Left ventricle myocardium superior (tissue), 1 donor: ENCODE data around the gene SMAD3. TPM values are rescaled to one million over a fixed set of nuclear protein-coding genes. Genes with fewer than 3 reads are reported as not detected.

ENCODE experiments used
- ATAC-seq: fragments of 200-7000 bp; cut with Tn5 transposase; one replicate; pipeline ENCODE4 v1.9.1; 2020; ENCODE audit warnings: mild to moderate bottlenecking, moderate library complexity
- DNase-seq: peaks from one replicate; pipeline ENCODE4 v3.0.0-alpha.2; 2020
- intact Hi-C: fragments of 100-400 bp; cut with micrococcal nuclease; formaldehyde crosslinking; loops from one replicate; pipeline ENCODE4 v1.11.0; 2022
- total RNA-seq: library from RNA; stranded (reverse); fragmentation: NEBNext Ultra II Directional; extraction: Animal tissue kit (Norgen Biotek cat#: 25700); gene quantifications from one replicate; pipeline ENCODE4 v1.2.1, GENCODE V29; 2021
- donor health status: DM: no; HTN: yes; CAD: no; lungs with severe emphysema.

Gene SMAD3
- total RNA-seq, 1 donor from 2014 or later = 16.7 TPM

DNA sequence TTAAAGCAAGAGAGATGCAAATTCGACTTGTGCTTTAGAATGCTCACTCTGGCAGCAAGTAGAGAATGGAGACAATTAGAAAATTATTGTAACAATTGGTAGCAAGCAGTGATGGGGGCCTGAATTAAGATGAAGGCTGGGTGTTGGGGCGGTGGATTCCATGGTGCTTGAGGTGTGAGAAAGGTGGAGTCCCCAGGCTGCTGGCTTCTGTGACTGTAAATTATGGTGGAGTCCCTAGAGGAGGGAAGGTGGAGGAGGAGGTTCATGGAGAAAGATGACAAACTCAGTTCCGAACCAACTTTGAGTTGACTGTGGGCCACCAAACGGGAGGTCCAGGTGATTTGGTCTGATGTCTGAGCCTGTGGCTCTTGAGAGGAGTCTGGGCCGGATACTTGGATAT lies 10.7 kb upstream of the SMAD3 start:
- intact Hi-C loops = no loop called here
- DNase-seq (no peak), ATAC-seq (no peak)

DNA sequence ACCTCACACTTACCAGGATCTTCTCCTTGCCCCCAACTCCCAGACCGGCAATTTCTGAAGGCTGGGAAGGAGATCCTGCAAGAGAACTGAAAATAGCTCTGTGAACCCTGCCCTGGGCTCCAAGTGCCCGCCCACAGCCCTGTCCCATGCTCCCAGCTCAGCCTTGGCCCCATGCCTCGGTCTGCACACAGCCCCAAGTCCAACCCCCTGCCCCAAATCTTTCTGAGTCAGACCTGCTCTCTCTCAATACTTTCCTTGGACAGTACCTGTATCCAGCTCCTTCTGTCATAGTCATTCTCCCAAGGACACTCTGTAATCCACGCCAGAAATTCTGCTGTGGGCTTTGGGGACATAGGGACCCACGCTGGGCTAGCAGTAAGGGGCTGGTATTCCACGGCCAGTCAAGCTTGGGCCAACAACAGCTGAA lies 6.3 kb upstream of the SMAD3 start:
- DNase-seq (peak; percentile 47), ATAC-seq (peak; percentile 54)
- intact Hi-C loops = no loop called here

DNA sequence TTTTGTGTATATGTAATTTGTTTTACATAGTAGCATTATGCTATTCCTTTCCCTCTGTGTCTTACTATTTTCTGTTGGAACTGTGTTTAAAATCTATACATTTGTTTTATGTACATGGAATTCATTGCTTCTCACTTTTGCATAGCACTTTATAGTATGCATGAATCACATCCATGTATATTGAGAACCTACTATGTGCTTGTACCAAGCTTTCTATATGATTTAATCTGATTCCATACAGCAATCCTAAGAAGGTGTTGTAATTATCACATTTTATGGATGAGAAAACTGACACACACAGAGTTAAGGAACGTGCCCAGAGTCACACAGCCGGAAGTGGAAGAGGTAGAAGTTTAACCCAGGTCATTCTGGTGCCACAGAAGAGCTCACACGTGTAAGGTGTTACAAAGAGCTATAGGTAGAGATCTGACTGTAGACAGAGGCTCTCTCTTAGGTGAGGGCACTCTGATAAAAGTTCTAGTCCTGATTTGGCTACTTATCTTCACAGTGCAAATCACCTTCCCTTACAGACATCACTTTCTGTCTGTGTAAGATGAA lies 3.5 kb upstream of the SMAD3 start:
- DNase-seq (no peak), ATAC-seq (no peak)
- intact Hi-C loops = no loop called here

DNA sequence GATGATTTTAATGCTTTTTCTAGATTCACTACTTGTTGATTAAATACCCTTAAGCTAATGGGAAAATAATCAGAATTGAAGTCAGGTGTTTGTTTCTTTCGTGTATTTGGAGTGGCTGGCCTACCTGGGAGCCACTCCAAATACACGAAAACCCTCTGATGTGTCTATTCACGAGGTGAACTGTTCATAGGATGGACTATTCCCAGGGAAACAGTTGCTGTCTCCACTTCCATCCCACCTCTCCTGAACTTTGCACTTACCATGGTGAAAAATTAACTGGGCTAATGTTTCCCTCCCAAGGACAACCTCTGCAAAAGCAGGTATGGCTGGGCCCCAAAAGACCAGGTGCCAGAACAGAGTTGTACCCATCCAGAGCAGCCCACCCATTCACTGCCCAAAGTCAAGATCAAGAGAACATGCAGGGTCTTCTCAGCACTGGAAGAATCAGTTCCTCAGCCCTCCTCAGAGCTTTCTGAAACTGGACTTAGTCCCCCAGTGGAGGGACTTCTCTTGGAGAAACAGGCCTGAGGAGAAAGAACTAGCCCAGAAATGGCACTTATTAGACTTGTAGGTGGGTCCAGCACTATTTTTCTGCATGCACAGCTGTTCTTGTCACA lies 2.9 kb upstream of the SMAD3 start:
- intact Hi-C loops = no loop called here
- DNase-seq (no peak), ATAC-seq (no peak)

DNA sequence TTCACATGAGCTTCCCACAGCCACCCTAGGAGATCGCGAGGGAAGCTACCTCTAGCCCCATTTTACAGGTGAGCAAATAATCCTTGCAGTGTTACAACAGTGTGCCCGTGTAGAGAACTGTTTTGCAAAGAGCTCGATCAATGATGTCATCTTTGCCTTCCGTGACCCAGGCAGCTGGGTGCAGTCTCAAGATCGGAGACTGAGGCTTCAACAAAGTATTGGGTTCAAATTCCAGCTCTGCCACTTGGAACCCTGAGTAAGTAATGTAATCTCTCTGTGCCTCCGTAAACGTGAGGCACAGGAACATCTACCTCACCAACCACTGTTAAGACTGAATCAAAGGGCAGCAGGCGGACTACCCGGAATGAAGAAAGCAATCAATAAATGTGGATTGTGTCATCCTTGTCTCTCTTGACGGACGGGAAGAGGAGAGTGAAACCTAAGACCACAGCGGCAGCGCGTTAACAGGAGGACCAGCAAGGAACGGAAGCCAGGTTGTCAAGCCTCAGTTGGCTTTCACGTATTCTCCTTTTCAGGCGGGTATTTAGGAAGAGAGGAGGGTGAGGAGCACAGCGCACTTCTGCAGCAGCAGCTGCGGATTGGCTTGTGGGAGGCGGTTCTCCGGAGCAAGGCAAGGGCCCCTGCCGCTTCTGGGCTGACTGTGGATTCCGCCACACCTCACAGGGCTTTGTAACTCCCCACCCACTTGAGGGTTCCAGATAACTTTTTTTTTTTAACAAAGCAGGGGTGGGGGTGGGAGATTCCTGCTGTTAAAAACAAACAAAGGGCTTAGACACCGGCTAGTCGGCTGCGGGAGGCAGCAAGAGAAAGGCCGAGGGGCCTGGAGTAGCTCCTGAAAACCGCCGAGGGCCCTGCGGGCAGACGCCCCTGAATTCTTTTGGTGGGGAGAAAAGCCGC lies 1.5 kb upstream of the SMAD3 start:
- ATAC-seq (peak; percentile 10), DNase-seq (peak; percentile 54)
- intact Hi-C loops = no loop called here

DNA sequence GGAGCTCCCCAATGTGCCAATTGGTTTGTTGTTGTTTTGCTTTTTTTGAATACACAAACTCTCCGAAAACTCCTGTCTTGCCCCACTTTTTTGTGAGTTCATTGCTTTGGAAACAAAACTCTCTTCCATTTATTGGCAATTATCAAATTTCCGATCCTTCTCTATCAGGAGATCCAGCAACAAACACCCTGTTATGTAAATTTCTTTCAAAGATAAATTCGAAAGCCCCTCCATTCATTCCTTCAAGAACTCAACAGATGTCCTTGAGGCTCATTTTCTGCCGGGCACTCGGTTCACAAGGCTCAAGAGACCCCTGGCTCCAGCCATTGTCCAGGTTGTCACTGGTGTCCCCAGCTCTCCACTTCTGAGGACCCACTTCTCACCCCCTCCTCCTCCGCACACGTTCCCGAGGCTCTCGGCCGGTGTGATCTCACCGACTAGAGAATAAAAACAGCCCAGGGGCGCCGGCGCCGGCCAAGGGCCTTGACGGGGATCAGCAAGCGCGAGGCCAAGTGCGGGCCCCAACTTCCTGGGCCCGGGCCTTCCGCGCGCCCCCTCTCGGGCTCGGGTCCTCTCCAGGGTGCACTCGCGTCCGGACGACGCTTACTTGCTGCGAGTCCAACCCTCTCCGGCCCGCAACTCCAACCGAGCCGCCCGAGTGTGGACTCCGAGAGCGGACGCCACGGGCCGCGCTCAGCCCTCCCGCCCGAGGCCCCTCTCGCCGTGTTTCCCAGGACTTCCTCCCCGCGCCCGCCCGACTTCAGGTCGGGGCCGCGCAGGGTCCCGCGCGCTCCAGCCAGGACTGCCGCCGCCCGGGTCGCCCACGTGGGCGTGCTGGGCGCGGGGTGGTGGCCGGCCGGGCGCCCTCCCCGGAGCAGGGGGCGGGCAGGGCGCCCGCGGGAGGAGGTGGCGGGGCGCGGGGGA lies 533 bp upstream of the SMAD3 start:
- intact Hi-C loops = no loop called here
- ATAC-seq (no peak), DNase-seq (peak; percentile 78)

DNA sequence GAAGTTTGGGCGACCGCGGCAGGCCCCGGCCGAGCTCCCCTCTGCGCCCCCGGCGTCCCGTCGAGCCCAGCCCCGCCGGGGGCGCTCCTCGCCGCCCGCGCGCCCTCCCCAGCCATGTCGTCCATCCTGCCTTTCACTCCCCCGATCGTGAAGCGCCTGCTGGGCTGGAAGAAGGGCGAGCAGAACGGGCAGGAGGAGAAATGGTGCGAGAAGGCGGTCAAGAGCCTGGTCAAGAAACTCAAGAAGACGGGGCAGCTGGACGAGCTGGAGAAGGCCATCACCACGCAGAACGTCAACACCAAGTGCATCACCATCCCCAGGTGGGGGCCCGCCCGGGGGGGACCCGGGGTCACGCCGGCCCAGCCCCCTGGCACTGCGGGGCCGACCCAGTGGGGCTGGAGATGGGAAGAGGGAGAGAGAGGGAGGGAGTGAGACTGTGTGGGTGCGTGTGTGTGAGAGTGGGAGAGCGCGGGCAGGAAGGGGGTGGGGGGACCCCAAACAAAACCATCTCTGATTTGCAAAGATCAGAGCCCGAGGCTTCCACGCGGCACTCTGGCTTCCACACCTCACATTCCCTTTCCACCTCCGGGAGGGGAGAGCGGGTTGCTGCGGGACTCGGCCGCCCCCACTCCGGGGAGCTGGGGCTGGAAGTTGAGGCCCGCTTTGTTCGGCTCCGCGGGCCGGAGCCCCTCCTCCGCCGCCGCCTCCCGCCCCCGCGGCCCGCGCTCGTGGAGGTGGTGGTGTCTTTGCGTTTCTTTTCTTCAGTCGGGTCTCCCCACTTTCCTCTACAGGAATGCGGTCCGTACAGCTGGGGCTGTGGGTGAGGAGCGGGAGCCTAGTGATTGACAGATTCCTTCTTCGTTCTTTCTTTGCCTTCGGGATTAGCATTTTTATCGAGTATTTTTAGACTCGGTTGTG lies 898 bp downstream of the SMAD3 start:
- DNase-seq (peak; percentile 44), ATAC-seq (no peak)
- intact Hi-C loops = no loop called here

DNA sequence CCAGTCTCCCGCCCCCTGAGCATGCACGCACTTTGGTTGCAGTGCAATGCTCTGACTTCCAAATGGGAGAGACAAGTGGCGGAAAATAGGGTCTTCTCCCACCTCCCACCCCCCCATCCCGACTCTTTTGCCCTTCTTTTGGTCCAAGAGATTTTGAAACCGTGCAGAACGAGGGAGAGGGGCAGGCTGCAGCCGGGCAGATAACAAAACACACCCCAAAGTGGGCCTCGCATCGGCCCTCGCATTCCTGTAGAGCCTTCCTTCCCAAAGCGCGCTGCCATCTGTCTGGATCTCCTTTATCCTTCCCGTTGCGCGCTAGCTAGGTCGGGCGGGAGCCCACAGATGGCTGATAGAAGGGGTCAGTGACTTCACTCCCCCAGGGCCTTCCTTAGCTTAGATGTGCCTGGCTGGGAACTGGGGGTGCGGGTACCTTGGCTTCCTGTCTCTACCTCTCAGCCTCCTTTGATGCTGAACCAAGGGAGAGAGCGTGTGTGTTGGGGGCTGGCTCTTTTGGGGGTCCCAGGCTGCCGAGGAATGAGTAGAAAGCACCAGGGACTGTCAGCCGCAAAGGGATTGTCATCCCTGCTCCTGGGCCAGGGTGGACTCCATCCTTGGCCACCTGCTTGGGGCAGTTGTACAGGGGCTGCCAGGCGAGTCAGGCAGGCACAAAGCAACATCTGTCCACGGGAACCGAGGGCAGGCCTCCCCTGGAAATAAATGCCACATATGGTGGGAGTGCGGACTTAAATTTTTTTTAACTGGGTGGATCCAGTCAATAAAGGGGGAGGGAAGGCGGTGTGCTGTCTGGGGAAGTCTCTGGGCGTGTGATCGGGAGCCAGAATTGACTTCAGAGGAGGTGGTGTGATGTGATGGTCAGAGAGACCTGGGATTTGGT lies 1.8 kb downstream of the SMAD3 start:
- DNase-seq (no peak), ATAC-seq (no peak)
- intact Hi-C loops = no loop called here

DNA sequence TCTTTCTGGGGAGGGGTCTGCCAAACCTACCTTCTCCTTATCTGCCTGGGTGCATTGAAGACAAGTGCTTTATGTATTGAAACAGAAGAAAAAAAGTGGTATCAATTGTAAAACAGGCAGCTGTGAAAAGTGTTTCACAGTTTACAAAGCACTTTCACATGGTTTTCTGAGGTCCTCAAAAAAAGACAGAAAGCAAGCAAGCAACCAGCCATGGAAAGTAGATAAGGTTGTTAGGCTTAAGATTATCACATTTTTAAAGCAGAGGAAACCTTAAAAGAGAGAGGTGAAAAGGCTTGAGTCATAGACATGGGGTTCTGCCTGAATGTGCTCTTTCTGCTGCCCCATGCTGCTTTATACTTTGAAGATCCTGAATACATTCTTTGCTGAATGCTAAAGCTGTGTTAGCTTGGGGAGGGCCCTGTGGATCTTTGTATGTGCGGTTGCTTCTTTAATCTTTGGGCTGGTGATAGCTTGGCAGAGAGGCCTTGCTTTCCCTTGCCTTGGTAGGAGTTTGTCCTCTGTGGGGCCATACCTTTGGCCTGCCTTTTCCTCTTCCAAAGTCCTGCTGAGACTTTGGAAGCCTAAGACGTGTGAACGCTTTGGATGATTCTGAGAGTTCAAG lies 2.6 kb downstream of the SMAD3 start:
- intact Hi-C loops = no loop called here
- DNase-seq (no peak), ATAC-seq (no peak)

DNA sequence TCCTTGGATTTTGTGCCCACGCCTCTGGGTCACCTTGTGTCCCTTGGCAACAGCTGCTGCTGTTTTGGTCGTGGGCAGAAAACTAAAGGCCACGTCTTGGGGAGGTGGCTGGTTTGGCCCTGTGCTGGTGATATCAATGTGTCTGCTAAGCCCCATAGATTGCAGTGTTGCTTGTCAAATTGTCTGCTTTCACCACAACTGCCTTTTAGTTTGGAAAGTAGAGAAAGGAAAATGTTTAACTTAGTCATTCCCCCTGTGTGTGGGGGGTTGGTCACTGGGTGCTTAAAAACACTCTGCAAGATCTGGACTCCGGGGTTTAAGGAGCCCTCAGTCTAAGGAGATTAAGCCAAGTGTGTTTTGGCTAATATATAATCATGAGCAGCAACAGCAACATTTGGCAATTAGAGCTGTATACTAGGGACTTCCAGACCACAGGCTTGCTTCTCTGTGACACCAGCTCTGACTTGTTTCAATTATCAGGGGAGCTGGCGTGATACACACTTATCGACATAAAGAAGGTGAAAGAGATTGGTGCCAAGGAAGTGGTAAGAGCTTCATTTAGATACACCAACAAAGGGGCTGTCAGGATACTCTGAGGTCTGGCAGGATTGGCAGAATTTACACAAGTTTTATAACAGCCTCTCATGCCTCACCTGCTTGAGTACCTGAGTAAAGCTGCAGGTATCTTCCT lies 3.5 kb downstream of the SMAD3 start:
- intact Hi-C loops = no loop called here
- DNase-seq (no peak), ATAC-seq (no peak)

DNA sequence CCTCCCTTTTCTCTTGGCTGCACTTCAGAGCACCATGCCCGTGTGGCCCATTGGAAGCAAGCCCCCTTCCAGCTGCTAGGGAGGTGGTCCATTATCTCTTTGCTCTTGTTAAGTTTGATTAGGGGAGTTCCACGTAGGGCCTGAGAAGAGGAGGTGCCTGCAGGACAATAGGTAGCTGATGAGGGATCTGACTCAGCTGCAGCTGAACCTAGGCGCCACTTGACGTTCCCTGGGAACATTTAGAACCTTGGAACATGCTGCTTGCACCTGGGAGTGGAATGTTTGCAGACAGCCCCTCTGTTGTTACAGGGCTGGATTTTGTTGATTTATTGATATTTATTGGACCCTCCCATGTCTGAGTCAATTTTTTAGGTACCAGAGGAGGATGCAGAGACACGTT lies 4.7 kb downstream of the SMAD3 start:
- ATAC-seq (no peak), DNase-seq (no peak)
- intact Hi-C loops = loop anchor here (10.0 kb wide), 1 partner anchor 95 kb away; no protein-coding TSS in a partner anchor

DNA sequence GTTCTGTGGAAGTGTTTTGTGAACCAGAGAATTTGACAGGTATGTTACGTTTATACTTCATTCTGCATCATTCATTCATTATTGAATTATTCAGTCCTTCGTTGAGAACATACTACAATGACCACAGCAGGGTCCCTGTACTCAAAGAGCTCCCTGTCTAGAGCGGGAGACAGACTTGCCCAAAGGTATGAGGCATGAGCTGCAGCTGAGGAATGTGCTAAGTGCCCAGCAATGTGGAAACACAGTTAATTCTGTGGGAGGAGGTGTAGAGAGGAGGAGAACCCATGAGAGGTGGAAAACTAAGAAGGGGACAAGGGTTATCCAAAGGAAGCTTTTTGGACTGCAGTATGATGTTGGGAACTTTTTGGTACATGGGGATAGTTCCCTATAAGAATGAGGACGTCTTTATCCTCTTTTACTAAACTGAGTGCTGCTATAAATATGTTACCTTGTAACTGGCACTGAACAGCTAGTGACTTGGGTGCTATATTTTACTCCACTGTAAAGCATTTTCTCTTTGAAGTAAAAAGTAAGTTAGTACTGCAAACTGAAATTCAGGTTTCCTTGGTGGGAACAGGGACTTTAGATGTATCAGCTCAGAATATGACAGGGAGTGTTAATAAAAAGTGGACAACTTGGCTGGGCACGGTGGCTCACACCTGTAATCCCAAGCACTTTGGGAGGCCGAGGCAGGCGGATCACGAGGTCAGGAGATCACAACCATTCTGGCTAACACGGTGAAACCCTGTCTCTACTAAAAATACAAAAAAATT lies 5.7 kb downstream of the SMAD3 start:
- DNase-seq (no peak), ATAC-seq (no peak)

DNA sequence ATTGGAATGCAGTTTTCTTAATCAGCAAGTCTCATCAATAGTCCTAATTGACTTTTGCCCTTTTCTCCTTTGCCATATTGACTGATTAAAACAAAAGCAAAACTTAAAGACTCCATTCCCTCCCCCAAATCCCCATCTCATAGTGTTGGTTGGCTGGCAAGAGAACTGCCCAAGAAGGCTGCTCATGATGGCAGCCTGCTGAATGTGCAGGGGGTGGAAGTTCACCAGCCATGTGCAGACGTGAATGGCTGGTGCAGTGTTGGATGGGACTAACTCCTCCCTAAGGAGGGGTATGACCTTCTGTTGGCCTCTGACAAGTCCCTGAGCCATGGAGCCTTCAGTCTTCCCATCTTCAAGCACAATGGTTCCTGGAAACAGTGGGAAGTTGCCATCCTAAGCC lies 7.0 kb downstream of the SMAD3 start:
- no peak for ATAC-seq
- no peak for DNase-seq
- intact Hi-C loops = loop anchor here (10.0 kb wide), 1 partner anchor 92 kb away; no protein-coding TSS in a partner anchor

More for the DNA sequence above, 5.7 kb downstream of the SMAD3 start:
- intact Hi-C loops = loop anchor here (10.0 kb wide), 1 partner anchor 94 kb away; no protein-coding TSS in a partner anchor

DNA sequence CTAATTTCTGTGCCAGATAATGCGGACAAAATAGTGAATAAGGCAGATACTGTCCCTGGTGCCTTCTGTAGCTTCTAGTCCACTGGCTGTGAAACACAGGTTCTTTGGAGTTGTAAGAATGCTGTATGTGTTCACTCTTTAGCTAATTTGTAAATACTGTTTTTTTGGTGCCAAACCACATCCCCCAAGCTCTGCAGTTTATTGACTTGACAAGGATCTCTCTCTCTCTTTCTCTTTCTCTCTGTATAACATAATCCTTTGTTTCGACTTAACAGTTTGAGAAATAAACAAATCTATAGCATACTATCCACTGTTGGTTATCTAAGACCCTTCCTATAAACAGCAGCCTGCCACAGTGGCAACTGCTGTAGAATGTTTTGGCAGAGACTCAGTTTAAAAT lies 7.6 kb downstream of the SMAD3 start:
- DNase-seq (no peak), ATAC-seq (no peak)
- intact Hi-C loops = loop anchor here (10.0 kb wide), 1 partner anchor 92 kb away; no protein-coding TSS in a partner anchor

DNA sequence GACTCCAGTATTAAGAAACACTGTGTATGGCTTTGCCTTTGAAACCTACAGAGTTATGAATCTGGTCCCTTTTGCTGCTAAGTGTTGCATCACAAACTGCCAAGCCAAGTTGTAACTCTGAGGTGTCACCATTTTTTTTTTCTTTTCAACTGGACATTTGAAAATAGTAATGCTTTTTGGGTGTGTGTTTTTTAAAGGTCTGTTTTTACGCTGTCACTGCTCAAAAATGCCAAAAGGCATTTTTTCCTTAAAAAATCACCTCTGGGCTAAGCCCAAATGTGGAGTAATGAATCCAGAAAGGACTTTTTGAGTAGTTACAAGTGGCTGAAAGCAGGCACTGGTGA lies 9.5 kb downstream of the SMAD3 start:
- ATAC-seq (peak; percentile 35), DNase-seq (no peak)
- intact Hi-C loops = loop anchor here (10.0 kb wide), 1 partner anchor 90 kb away; no protein-coding TSS in a partner anchor
